Adipocyte (in vitro differentiated cells): ENCODE results near the gene AGXT.

Source experiments
- DNase-seq: peaks from one replicate; pipeline ENCODE4 v3.0.0-alpha.2; 2015; ENCODE audit warnings: low read depth
- H3K27me3 ChIP-seq: replicated peaks from 2 replicates; pipeline ENCODE4 v1.7.0; 2013; ENCODE audit warnings: mild to moderate bottlenecking, low read length, moderate library complexity; ENCODE audit not compliant: control insufficient read depth, insufficient read depth
- H3K36me3 ChIP-seq: 2 replicates; pipeline ENCODE4 v1.7.0; 2013; ENCODE audit warnings: low read length, mild to moderate bottlenecking, moderate library complexity; ENCODE audit not compliant: control insufficient read depth, insufficient read depth, severe bottlenecking
- H3K4me1 ChIP-seq: 2 replicates; pipeline ENCODE4 v1.7.0; 2013; ENCODE audit warnings: mild to moderate bottlenecking, low read length, moderate library complexity; ENCODE audit not compliant: control insufficient read depth, insufficient read depth
- H3K4me3 ChIP-seq: 2 replicates; pipeline ENCODE4 v1.7.0; 2013; ENCODE audit warnings: mild to moderate bottlenecking, low read length, moderate library complexity
- H3K9ac ChIP-seq: 2 replicates; pipeline ENCODE4 v1.7.0; 2013; ENCODE audit warnings: mild to moderate bottlenecking, low read length, moderate library complexity
- H3K9me3 ChIP-seq: 2 replicates; pipeline ENCODE4 v1.7.0; 2013; ENCODE audit warnings: mild to moderate bottlenecking, low read length, moderate library complexity; ENCODE audit not compliant: control insufficient read depth

Gene AGXT

DNA sequence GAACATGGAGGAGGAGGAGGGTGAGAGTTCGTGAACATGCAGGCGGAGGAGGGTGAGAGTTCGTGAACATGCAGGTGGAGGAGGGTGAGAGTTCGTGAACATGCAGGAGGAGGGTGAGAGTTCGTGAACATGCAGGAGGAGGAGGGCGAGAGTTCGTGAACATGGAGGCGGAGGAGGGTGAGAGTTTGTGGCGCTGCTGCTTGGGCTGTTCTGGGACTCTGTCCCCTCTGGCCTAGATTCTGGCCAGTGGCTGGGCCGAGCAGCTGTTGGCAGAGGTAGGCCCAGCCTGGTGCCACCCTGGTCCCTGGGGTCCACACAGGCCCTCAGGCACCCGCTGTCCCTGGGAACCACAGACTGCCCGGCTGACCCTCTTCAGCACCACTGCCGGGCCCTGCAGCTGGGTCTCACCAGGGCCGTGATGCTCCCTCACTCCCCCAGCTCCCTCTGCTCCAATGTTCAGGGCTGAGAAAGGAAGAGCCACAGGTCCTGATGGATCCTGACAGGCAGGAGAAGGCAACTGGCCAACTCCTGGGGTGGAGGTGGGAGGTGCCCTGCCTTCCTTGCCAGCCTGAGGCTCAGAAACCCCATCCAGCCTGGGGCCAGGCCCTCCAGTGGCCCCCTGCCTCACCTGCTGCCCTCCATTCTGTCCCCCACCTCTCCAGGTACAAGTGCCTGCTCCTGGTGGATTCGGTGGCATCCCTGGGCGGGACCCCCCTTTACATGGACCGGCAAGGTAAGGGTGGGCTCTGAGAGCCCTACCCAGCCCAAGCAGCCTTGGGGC is 3.9 kb downstream of the AGXT start:
- Histone ChIP-seq H3K4me3 (no peak overlapping the region), H3K36me3 (no peaks in the 10 kb centered on the region), H3K9me3 (no peaks in the 10 kb centered on the region), H3K9ac (no peak overlapping the region), H3K27me3 (peaks cover 49% of the 10 kb centered on the region), H3K4me1 (no peaks in the 10 kb centered on the region)
- no peak for DNase-seq

DNA sequence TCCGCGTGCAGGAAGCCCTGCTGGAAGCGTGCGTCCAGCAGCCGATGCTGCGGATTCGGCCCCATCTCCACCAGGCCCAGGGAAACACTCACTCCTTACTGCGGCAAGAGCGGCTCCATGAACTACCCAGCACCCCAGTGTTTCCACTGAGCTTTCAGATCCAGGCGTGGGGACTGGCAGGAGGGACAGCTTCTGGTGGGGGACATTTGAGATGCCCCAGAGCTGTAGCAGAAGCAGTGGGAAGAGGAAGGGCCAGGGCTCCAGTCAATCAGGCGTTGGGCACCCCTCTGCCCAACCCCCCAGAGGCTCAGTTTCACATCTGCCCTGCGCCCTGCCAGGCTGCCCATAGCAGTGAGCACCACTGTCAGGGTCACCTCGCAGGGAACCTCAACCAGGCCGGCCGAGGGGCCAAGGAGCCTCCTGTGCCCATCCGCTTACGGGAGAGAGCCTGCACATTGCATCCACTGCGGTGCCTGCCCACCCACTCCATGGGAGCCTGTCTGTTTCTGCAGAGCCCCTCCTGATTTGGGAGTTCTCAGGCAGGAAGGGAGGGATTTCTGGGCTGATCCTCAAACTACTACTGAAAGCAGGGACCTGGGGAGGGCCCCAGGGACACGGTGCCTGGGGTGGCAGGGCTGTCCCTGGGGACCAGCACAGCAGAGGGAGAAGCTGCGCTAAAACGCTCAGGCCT is 4.6 kb downstream of the AGXT start:
- Histone ChIP-seq H3K27me3 (peaks cover 42% of the 10 kb centered on the region), H3K4me3 (no peak overlapping the region), H3K9ac (no peak overlapping the region), H3K4me1 (no peaks in the 10 kb centered on the region), H3K36me3 (no peaks in the 10 kb centered on the region), H3K9me3 (no peaks in the 10 kb centered on the region)
- no peak for DNase-seq

- DNase-seq = no peak
- Histone ChIP-seq H3K36me3 (no peaks in the 10 kb centered on the region), H3K27me3 (peaks cover 35% of the 10 kb centered on the region), H3K9ac (no peak overlapping the region), H3K4me1 (no peaks in the 10 kb centered on the region), H3K9me3 (no peaks in the 10 kb centered on the region), H3K4me3 (no peak overlapping the region)
These were observed 5.4 kb downstream of the AGXT start for GRCh38 chr2:240873805-240874714.

DNA sequence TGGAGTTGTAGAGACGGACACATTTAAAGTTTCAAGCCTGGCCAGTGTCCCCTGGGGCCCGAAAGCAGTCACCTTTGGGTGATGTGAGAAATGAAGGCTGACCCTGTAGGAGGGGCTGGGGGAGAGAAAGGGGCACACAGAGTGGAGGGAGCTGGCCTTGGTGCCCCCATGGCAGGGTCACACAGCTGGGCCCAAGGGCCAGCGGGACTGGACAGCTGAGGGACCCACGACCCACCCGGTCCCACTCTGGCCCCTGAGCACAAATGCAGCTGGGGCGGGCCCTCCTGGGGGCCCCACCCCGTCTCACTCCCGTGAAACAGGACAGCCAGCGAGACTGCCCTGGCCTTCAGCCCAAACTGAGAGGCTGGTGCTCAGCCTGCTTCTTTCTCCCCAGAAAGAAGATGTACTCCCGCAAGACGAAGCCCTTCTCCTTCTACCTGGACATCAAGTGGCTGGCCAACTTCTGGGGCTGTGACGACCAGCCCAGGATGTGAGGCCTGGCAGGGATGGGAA is 6.1 kb downstream of the AGXT start:
- no peaks in the 10 kb centered on the region for H3K4me1 ChIP-seq
- no peak overlapping the region for H3K4me3 ChIP-seq
- H3K27me3 ChIP-seq = peaks cover 30% of the 10 kb centered on the region
- H3K36me3 ChIP-seq = no peaks in the 10 kb centered on the region
- DNase-seq = no peak
- no peak overlapping the region for H3K9ac ChIP-seq
- H3K9me3 ChIP-seq = no peaks in the 10 kb centered on the region

- DNase-seq = no peak
- no peaks in the 10 kb centered on the region for H3K9me3 ChIP-seq
- no peaks in the 10 kb centered on the region for H3K36me3 ChIP-seq
- peaks cover 26% of the 10 kb centered on the region for H3K27me3 ChIP-seq
- H3K4me1 ChIP-seq = no peaks in the 10 kb centered on the region
- no peak overlapping the region for H3K9ac ChIP-seq
- H3K4me3 ChIP-seq = no peak overlapping the region
These were observed 6.8 kb downstream of the AGXT start for GRCh38 chr2:240875228-240876034.

DNA sequence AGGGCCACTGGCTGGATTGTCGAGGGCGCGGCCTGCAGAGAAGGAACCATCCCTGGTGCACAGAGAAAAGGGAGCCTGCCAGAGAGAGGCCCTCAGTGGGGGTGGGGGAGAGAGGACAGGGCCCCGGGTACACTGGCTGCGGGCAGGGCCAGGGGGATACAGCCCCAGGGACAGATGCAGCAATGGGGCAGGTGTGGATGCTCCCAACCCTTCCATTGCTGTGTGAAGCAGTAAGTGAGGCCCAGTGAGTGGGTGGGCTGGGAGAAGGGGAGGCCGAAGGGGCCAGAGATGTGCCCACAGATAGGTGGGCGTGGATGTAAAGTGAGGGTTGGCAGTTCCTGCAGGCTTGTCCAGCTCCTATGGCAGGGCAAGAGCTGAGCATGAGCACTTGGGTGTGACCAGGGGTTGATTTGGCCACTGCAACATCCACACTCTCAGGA is 7.4 kb downstream of the AGXT start:
- Histone ChIP-seq H3K9ac (no peak overlapping the region), H3K9me3 (no peaks in the 10 kb centered on the region), H3K36me3 (no peaks in the 10 kb centered on the region), H3K4me1 (no peaks in the 10 kb centered on the region), H3K27me3 (peaks cover 20% of the 10 kb centered on the region), H3K4me3 (no peak overlapping the region)
- DNase-seq = no peak

DNA sequence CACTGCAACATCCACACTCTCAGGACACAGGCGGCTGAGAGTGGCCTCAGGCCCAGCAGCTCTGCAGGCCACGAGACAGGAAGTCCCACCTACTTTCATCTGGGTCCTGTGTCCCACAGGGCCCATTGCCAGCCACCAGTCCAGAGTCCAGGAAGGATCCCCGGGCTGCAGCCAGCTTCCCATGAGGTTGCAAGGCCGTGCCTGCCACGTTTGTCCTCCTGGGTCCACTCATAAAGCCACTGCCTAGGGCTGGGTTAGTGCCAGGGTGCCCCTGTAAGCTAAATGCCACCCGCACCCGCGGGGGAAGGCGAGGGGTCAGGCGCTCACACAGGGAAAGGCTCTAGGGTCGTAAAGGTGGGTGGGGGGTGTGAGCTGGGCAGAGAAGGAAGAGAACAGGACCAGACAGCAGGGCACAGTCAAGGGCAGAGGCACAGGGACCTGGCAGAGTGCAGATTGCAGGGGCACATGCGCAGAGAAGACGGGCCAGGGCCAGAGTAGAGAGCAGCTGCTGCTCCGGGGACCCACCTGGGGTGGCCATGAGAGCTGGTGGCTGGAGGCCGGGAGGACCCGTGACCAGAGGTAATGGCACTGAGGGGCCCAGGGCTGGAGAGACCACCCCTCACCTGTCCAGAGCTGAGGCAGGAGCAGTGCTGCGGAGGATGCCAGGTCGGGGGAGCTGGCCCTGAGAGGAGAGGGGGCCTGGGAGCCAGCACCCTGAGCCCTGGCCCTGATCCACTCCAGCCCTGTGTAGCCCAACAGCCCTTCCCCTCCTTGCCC is 8.0 kb downstream of the AGXT start:
- no peak for DNase-seq
- H3K4me1 ChIP-seq = no peaks in the 10 kb centered on the region
- H3K9ac ChIP-seq = no peak overlapping the region
- H3K4me3 ChIP-seq = no peak overlapping the region
- no peaks in the 10 kb centered on the region for H3K9me3 ChIP-seq
- no peaks in the 10 kb centered on the region for H3K36me3 ChIP-seq
- peaks cover 16% of the 10 kb centered on the region for H3K27me3 ChIP-seq

- DNase-seq = no peak
- Histone ChIP-seq H3K4me3 (no peak overlapping the region), H3K9me3 (no peaks in the 10 kb centered on the region)
These were observed 9.1 kb downstream of the AGXT start for GRCh38 chr2:240877460-240878340.

GRCh38 chr2:240878341-240878936 is 9.8 kb downstream of the AGXT start:
- Histone ChIP-seq H3K36me3 (no peaks in the 10 kb centered on the region), H3K4me1 (no peaks in the 10 kb centered on the region), H3K27me3 (peaks cover 12% of the 10 kb centered on the region), H3K9me3 (no peaks in the 10 kb centered on the region), H3K9ac (no peak overlapping the region), H3K4me3 (no peak overlapping the region)
- no peak for DNase-seq

More at GRCh38 chr2:240877460-240878340, 9.1 kb downstream of the AGXT start:
- H3K27me3 ChIP-seq = peaks cover 8% of the 10 kb centered on the region
- H3K9ac ChIP-seq = no peak overlapping the region
- no peaks in the 10 kb centered on the region for H3K36me3 ChIP-seq
- no peaks in the 10 kb centered on the region for H3K4me1 ChIP-seq
